Measurements from ENCODE around the gene SLC41A3.

Gene SLC41A3

DNA sequence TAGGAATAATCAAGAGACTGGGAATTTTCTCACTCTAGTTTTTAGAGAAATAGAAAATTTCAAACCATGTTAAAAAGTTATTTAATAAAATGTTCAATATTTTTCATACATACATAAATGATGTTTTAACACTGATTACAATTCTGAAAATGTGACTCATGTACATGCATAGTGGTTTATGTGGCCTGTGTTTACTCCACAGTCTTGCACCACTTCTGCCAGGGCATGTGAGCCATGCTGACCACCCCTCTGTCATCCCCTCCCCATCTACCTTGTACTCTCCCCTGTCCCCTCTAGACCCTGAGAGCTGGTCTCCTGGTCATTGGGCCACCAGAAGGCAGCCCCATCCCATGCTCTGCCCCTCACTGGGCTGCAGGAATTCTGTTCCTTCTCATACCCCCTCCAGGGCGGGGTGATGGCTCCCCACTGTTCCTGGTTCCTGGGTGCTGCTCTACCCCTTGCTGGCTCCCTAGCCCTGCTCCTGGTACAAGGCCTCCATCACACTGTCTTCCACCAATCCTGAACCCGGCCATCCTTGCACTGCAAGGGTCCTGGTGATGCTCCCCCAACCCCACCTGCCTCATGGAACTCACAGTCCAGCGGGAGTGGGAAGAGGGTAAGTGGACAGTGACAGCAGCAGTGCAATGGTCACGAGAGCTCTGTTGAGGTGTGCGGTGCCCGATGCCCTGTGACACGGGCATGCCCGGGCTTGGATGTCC is 24.2 kb upstream of the SLC41A3 start:
- H3K9ac ChIP-seq (ENCODE audit: low read length): no peak overlapping the region
- H4K20me1 ChIP-seq (ENCODE audit: insufficient read depth, low read length): no peaks in the 10 kb centered on the region
- H3K79me2 ChIP-seq (ENCODE audit: insufficient read depth, low read length): no peaks in the 10 kb centered on the region
- H3F3A ChIP-seq (ENCODE audit: insufficient read depth, low read length): no peaks in the 10 kb centered on the region
- H3K9me3 ChIP-seq (ENCODE audit: low read length): no peaks in the 10 kb centered on the region
- peaks cover 4% of the 10 kb centered on the region; the same call in 1 of the 2 replicates for H3K27me3 ChIP-seq (ENCODE audit: insufficient read depth, low read length)
- no peak overlapping the region for H2AFZ ChIP-seq (ENCODE audit: low read length)
- H3K4me3 ChIP-seq (ENCODE audit: low read depth, low read length, poor library complexity, severe bottlenecking): no peak overlapping the region
- no peak overlapping the region for H3K4me2 ChIP-seq (ENCODE audit: low read length)
- H3K4me1 ChIP-seq (ENCODE audit: insufficient read depth, low read length, severe bottlenecking): no peaks in the 10 kb centered on the region
- no peaks in the 10 kb centered on the region for H3K9me2 ChIP-seq (ENCODE audit: low read depth, low read length)
- no peaks in the 10 kb centered on the region for H3K36me3 ChIP-seq (ENCODE audit: insufficient read depth, low read length)
- H3K27ac ChIP-seq (ENCODE audit: low read depth, low read length, poor library complexity, severe bottlenecking): no peak overlapping the region
- TF ChIP-seq, protein P1, sequence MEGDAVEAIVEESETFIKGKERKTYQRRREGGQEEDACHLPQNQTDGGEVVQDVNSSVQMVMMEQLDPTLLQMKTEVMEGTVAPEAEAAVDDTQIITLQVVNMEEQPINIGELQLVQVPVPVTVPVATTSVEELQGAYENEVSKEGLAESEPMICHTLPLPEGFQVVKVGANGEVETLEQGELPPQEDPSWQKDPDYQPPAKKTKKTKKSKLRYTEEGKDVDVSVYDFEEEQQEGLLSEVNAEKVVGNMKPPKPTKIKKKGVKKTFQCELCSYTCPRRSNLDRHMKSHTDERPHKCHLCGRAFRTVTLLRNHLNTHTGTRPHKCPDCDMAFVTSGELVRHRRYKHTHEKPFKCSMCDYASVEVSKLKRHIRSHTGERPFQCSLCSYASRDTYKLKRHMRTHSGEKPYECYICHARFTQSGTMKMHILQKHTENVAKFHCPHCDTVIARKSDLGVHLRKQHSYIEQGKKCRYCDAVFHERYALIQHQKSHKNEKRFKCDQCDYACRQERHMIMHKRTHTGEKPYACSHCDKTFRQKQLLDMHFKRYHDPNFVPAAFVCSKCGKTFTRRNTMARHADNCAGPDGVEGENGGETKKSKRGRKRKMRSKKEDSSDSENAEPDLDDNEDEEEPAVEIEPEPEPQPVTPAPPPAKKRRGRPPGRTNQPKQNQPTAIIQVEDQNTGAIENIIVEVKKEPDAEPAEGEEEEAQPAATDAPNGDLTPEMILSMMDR (IDR thresholded peaks at IDR 0.05; ENCODE audit: low read length): no peak
- TF ChIP-seq EZH2 (IDR thresholded peaks at IDR 0.05; ENCODE audit: borderline replicate concordance, low read length): no peak

DNA sequence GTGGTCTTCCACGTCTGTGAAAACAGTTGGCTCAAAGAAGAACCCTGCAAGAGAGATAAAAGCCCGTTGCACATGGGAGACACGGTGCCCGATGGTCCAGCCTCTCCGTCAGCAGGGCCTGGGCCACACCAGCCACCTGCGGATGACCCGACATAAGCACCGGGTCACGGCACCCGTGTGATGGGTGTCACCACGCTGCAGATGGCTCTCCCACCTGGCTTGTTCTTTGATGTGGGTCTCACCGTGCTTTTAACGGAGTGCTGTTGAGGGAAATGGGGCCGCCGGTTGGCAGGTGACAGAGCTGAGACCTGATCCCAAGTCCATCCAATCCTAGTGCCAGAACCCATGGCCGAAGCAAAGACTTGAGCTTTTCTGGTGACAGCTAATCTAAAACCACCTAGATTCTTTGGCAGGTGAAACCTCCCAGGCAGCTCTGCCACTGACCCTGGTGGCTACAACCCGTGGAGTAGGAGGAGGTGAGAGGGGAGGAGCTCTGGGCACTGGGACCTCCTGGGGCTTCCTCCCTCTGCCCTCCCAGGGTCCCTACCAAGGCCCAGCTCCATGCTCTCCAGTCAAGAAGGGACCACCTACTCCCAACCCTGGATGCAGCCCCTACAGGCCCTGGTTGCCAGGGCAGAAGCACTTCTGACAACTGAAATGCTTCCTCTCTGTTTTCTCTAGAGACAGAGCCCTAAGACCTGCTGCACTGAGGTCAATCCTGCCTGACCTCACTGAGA is 23.4 kb upstream of the SLC41A3 start:
- Histone ChIP-seq H3K4me3 (ENCODE audit: low read depth, low read length, poor library complexity, severe bottlenecking) (no peak overlapping the region), H3K4me1 (ENCODE audit: insufficient read depth, low read length, severe bottlenecking) (no peaks in the 10 kb centered on the region), H3K4me2 (ENCODE audit: low read length) (no peak overlapping the region), H2AFZ (ENCODE audit: low read length) (no peak overlapping the region), H3K9me2 (ENCODE audit: low read depth, low read length) (no peaks in the 10 kb centered on the region), H4K20me1 (ENCODE audit: insufficient read depth, low read length) (no peaks in the 10 kb centered on the region), H3K36me3 (ENCODE audit: insufficient read depth, low read length) (no peaks in the 10 kb centered on the region), H3K9me3 (ENCODE audit: low read length) (no peaks in the 10 kb centered on the region), H3K9ac (ENCODE audit: low read length) (no peak overlapping the region), H3K79me2 (ENCODE audit: insufficient read depth, low read length) (no peaks in the 10 kb centered on the region), H3F3A (ENCODE audit: insufficient read depth, low read length) (no peaks in the 10 kb centered on the region), H3K27me3 (ENCODE audit: insufficient read depth, low read length) (peaks cover 4% of the 10 kb centered on the region; the same call in 1 of the 2 replicates), H3K27ac (ENCODE audit: low read depth, low read length, poor library complexity, severe bottlenecking) (no peak overlapping the region)
- TF ChIP-seq, protein P1 (IDR thresholded peaks at IDR 0.05; ENCODE audit: low read length): no peak
- no peak for TF ChIP-seq EZH2 (IDR thresholded peaks at IDR 0.05; ENCODE audit: borderline replicate concordance, low read length)

DNA sequence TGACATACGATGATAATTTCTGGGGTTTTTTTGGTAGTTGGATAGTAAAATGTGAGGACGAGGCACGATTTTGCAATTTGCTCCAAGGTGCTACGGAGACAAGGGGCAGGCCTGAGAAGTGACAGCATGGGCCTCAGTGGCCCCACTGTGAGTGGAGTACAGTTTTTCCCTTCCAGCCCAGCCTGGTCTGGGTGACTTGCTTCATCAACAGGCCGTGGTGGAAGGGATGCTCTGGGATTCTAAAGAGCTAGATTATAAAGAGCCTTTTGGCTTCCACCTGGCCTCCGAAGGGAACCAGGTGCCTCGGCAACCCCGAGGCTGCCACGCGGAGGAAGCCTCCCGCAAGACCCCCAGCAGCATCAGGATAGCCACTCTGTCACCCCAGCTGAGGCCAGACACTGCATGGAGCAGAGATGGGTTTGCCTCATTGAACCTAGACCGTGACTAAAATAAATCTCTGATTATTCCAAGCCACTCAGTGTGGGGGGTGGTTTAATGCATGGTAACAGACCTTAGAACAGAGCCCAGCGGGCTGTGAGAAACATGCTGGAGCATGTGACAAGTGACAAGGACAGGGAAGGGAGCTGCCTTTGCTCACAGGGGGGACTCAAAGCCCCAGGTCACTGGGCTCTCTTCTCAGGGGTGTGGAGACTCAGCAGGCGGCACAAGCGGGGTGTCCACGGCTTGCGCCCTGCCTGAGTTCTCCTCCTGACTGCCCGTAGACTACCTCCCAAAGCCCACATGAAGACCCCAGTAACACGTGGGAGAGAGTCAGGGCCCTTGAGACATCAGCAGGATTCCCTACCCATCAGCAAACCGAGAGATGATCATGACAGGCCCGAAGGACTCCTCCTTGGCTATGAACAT is 22.6 kb upstream of the SLC41A3 start:
- Histone ChIP-seq H3F3A (ENCODE audit: insufficient read depth, low read length) (no peaks in the 10 kb centered on the region), H3K27ac (ENCODE audit: low read depth, low read length, poor library complexity, severe bottlenecking) (no peak overlapping the region), H3K4me1 (ENCODE audit: insufficient read depth, low read length, severe bottlenecking) (no peaks in the 10 kb centered on the region), H4K20me1 (ENCODE audit: insufficient read depth, low read length) (no peaks in the 10 kb centered on the region), H3K9ac (ENCODE audit: low read length) (no peak overlapping the region), H3K9me2 (ENCODE audit: low read depth, low read length) (no peaks in the 10 kb centered on the region), H3K4me3 (ENCODE audit: low read depth, low read length, poor library complexity, severe bottlenecking) (no peak overlapping the region), H3K79me2 (ENCODE audit: insufficient read depth, low read length) (no peaks in the 10 kb centered on the region), H2AFZ (ENCODE audit: low read length) (no peak overlapping the region), H3K27me3 (ENCODE audit: insufficient read depth, low read length) (peaks cover 4% of the 10 kb centered on the region; the same call in 1 of the 2 replicates), H3K9me3 (ENCODE audit: low read length) (no peaks in the 10 kb centered on the region), H3K36me3 (ENCODE audit: insufficient read depth, low read length) (no peaks in the 10 kb centered on the region), H3K4me2 (ENCODE audit: low read length) (no peak overlapping the region)
- TF ChIP-seq, protein P1 (IDR thresholded peaks at IDR 0.05; ENCODE audit: low read length): no peak
- no peak for TF ChIP-seq EZH2 (IDR thresholded peaks at IDR 0.05; ENCODE audit: borderline replicate concordance, low read length)
